Cortex of kidney (tissue), 1 donor: Measurements from ENCODE around the gene DQX1.
"Not testable (repeated sequence)": the region's sequence is repeated elsewhere in the genome, so short reads cannot be mapped to it uniquely, and the experiment has no call there.

Source experiments
- DNase-seq: peaks from one replicate; lab custom pipeline; 2025; lab: John Stamatoyannopoulos, UW

The DQX1 gene

GRCh38 chr2:74491648-74492544 is 34.1 kb downstream of the DQX1 start:
- DNase-seq: no peak

- DNase-seq: no peak
These were observed 36.1 kb downstream of the DQX1 start for GRCh38 chr2:74489906-74490305.

GRCh38 chr2:74488643-74489481 is 37.2 kb downstream of the DQX1 start:
- no peak for DNase-seq

GRCh38 chr2:74486141-74486540 is 39.9 kb downstream of the DQX1 start:
- DNase-seq: no peak

- not testable (repeated sequence) for DNase-seq
These were observed 42.3 kb downstream of the DQX1 start for GRCh38 chr2:74483675-74484164.

GRCh38 chr2:74482801-74483674 is 43.0 kb downstream of the DQX1 start, which contains the start of the genes CCDC142 and TTC31:
Gene CCDC142 (minus strand): TSS chr2:74482998. CDS start chr2:74482837, 161 bp downstream.
Gene TTC31 (plus strand): TSS chr2:74483081. CDS start chr2:74483096, 15 bp downstream.
- no peak for DNase-seq

GRCh38 chr2:74481961-74482800 is 43.9 kb downstream of the DQX1 start:
- no peak for DNase-seq

- DNase-seq: no peak
These were observed 44.6 kb downstream of the DQX1 start for GRCh38 chr2:74481431-74481830.

- DNase-seq: no peak
These were observed 51.1 kb downstream of the DQX1 start for GRCh38 chr2:74474899-74475298.

- no peak for DNase-seq
These were observed 51.5 kb downstream of the DQX1 start for GRCh38 chr2:74474481-74474880.

- no peak for DNase-seq
These were observed 53.1 kb downstream of the DQX1 start for GRCh38 chr2:74472945-74473258.

GRCh38 chr2:74472086-74472944 is 53.7 kb downstream of the DQX1 start, which contains the start of gene MRPL53:
Gene MRPL53 (minus strand): TSS chr2:74472680. CDS start chr2:74472660, 20 bp downstream.
- no peak for DNase-seq

- DNase-seq: no peak
These were observed 54.5 kb downstream of the DQX1 start for GRCh38 chr2:74471332-74472065.

GRCh38 chr2:74470742-74471141 is 55.3 kb downstream of the DQX1 start:
- not testable (repeated sequence) for DNase-seq
